RWPE1 (cell line): Measurements from ENCODE around the gene MTRR.

ENCODE experiments used
- CTCF ChIA-PET: fragments of 350-600 bp; sonication (Branson Sonifier 250); formaldehyde crosslinking; extraction: SDS; loops from one replicate; lab custom pipeline; 2021; lab: Yijun Ruan, JAX
- POLR2A ChIA-PET: fragments of 400-600 bp; formaldehyde crosslinking; extraction: SDS; loops from one replicate; lab custom pipeline; 2020; ENCODE audit warnings: antibody characterized with exemption; ENCODE audit not compliant: low non-redundant PET; lab: Yijun Ruan, JAX
- DNase-seq: peaks from one replicate; pipeline ENCODE4 v3.0.0; 2012; ENCODE audit warnings: low spot score
- H3K27ac ChIP-seq: fragments of 450-650 bp; 2 replicates; pipeline ENCODE4 v1.5.1; 2017
- CTCF ChIP-seq: fragments of 450-650 bp; conservative IDR thresholded peaks from 2 replicates; pipeline ENCODE4 v1.5.1; 2017; ENCODE audit warnings: low read depth, mild to moderate bottlenecking

The MTRR gene

GRCh38 chr5:7866196-7866595 lies 2.8 kb upstream of the MTRR start:
- no peak overlapping the region for H3K27ac ChIP-seq
- ChIA-PET CTCF (no interaction called here), POLR2A (no interaction called here)

GRCh38 chr5:7867260-7867659 lies 1.7 kb upstream of the MTRR start:
- no peak for DNase-seq
- H3K27ac ChIP-seq, result no peak overlapping the region
- no peak for TF ChIP-seq CTCF
- ChIA-PET CTCF (no interaction called here), POLR2A (no interaction called here)

More at GRCh38 chr5:7866196-7866595, 2.8 kb upstream of the MTRR start:
- DNase-seq, result no peak
- no peak for TF ChIP-seq CTCF

- ChIA-PET POLR2A (interaction anchor here (0.6 kb wide), 1 partner anchor 11 kb away, joined by 3 read pairs; no protein-coding TSS in a partner anchor), CTCF (no interaction called here)
- H3K27ac ChIP-seq, result peak overlapping the region; percentile 75
- no peak for TF ChIP-seq CTCF
- DNase-seq, result no peak
These were observed 548 bp upstream of the MTRR start for GRCh38 chr5:7868427-7868772.

GRCh38 chr5:7869474-7870136 lies 657 bp downstream of the MTRR start:
- POLR2A ChIA-PET, result no interaction called here
- DNase-seq, result peak; percentile 36
- H3K27ac ChIP-seq, result peak overlapping the region; percentile 75
- CTCF ChIA-PET, result interaction anchor here (1.4 kb wide), 1 partner anchor 18 kb away, joined by 4 read pairs; no protein-coding TSS in a partner anchor
- TF ChIP-seq CTCF, result no peak

- H3K27ac ChIP-seq, result no peak overlapping the region
- ChIA-PET POLR2A (no interaction called here), CTCF (interaction anchor here (1.7 kb wide), 1 partner anchor 15 kb away, joined by 5 read pairs; no protein-coding TSS in a partner anchor)
- DNase-seq, result no peak
- TF ChIP-seq CTCF, result no peak
These were observed 2.7 kb downstream of the MTRR start for GRCh38 chr5:7871653-7872052.

GRCh38 chr5:7872517-7873130 lies 3.7 kb downstream of the MTRR start:
- no peak for DNase-seq
- H3K27ac ChIP-seq, result no peak overlapping the region
- TF ChIP-seq CTCF, result no peak
- ChIA-PET POLR2A (no interaction called here), CTCF (interaction anchor here (0.6 to 1.7 kb wide), 3 partner anchors 9 to 1070 kb away, joined by 3 to 5 read pairs (median 3); no protein-coding TSS in a partner anchor)
